Measurements from ENCODE around the gene HTT. TPM values are rescaled to one million over a fixed set of nuclear protein-coding genes. Genes with fewer than 3 reads are reported as not detected.

The HTT gene
- total RNA-seq, 1 donor from 2014 or later = 49.8 TPM

- Histone ChIP-seq H3K9me3 (no peaks in the 10 kb centered on the region), H3K27me3 (no peaks in the 10 kb centered on the region), H3K4me1 (peaks cover 31% of the 10 kb centered on the region), H3K4me3 (peak overlapping the region; percentile 35 to 48), H3K27ac (peak overlapping the region; percentile 37), H3K36me3 (no peaks in the 10 kb centered on the region)
- no peak for DNase-seq (ENCODE audit: extremely low spot score in 2 of 2)
- intact Hi-C loops (cut with DNase I) = no loop called here
- TF ChIP-seq POLR2AphosphoS5 (IDR thresholded peaks at IDR 0.05; ENCODE audit: insufficient read depth in 1 of 2, low read depth in 1 of 2) = peak in 1 of 2 donors; percentile 53
- TF ChIP-seq CTCF (IDR thresholded peaks at IDR 0.05) = no peak
These were observed 33.0 kb upstream of the HTT start for GRCh38 chr4:3041192-3042142.

- intact Hi-C loops (cut with DNase I) = no loop called here
- TF ChIP-seq POLR2A (IDR thresholded peaks at IDR 0.05) (no peak), CTCF (IDR thresholded peaks at IDR 0.05) (no peak), POLR2AphosphoS5 (IDR thresholded peaks at IDR 0.05; ENCODE audit: insufficient read depth in 1 of 2, low read depth in 1 of 2) (no peak)
- Histone ChIP-seq H3K36me3 (no peaks in the 10 kb centered on the region), H3K27me3 (no peaks in the 10 kb centered on the region), H3K9me3 (no peaks in the 10 kb centered on the region), H3K4me1 (peaks cover 28% of the 10 kb centered on the region), H3K4me3 (peak overlapping the region; percentile 35 to 48), H3K27ac (peak overlapping the region; percentile 37)
- no peak for DNase-seq (ENCODE audit: extremely low spot score in 2 of 2)
These were observed 32.3 kb upstream of the HTT start for GRCh38 chr4:3042226-3042625.

- Histone ChIP-seq H3K9me3 (no peaks in the 10 kb centered on the region), H3K27ac (no peak overlapping the region), H3K4me3 (no peak overlapping the region), H3K27me3 (no peaks in the 10 kb centered on the region), H3K36me3 (no peaks in the 10 kb centered on the region), H3K4me1 (peaks cover 17% of the 10 kb centered on the region)
- no peak for DNase-seq (ENCODE audit: extremely low spot score in 2 of 2)
- TF ChIP-seq POLR2AphosphoS5 (IDR thresholded peaks at IDR 0.05; ENCODE audit: insufficient read depth in 1 of 2, low read depth in 1 of 2) = no peak
- no peak for TF ChIP-seq POLR2A (IDR thresholded peaks at IDR 0.05)
- TF ChIP-seq CTCF (IDR thresholded peaks at IDR 0.05) = no peak
- intact Hi-C loops (cut with DNase I) = no loop called here
These were observed 31.0 kb upstream of the HTT start for GRCh38 chr4:3043282-3044020.

- Histone ChIP-seq H3K27me3 (no peaks in the 10 kb centered on the region), H3K4me1 (peaks cover 17% of the 10 kb centered on the region), H3K4me3 (no peak overlapping the region), H3K27ac (no peak overlapping the region), H3K36me3 (no peaks in the 10 kb centered on the region), H3K9me3 (no peaks in the 10 kb centered on the region)
- intact Hi-C loops (cut with DNase I) = no loop called here
- DNase-seq (ENCODE audit: extremely low spot score in 2 of 2) = no peak
- no peak for TF ChIP-seq POLR2A (IDR thresholded peaks at IDR 0.05)
- peak in 1 of 2 donors; percentile 22 for TF ChIP-seq POLR2AphosphoS5 (IDR thresholded peaks at IDR 0.05; ENCODE audit: insufficient read depth in 1 of 2, low read depth in 1 of 2)
- TF ChIP-seq CTCF (IDR thresholded peaks at IDR 0.05) = no peak
These were observed 29.3 kb upstream of the HTT start for GRCh38 chr4:3044870-3045819.
